ENCODE data around the gene CDC42BPG.

Gene CDC42BPG, protein sequence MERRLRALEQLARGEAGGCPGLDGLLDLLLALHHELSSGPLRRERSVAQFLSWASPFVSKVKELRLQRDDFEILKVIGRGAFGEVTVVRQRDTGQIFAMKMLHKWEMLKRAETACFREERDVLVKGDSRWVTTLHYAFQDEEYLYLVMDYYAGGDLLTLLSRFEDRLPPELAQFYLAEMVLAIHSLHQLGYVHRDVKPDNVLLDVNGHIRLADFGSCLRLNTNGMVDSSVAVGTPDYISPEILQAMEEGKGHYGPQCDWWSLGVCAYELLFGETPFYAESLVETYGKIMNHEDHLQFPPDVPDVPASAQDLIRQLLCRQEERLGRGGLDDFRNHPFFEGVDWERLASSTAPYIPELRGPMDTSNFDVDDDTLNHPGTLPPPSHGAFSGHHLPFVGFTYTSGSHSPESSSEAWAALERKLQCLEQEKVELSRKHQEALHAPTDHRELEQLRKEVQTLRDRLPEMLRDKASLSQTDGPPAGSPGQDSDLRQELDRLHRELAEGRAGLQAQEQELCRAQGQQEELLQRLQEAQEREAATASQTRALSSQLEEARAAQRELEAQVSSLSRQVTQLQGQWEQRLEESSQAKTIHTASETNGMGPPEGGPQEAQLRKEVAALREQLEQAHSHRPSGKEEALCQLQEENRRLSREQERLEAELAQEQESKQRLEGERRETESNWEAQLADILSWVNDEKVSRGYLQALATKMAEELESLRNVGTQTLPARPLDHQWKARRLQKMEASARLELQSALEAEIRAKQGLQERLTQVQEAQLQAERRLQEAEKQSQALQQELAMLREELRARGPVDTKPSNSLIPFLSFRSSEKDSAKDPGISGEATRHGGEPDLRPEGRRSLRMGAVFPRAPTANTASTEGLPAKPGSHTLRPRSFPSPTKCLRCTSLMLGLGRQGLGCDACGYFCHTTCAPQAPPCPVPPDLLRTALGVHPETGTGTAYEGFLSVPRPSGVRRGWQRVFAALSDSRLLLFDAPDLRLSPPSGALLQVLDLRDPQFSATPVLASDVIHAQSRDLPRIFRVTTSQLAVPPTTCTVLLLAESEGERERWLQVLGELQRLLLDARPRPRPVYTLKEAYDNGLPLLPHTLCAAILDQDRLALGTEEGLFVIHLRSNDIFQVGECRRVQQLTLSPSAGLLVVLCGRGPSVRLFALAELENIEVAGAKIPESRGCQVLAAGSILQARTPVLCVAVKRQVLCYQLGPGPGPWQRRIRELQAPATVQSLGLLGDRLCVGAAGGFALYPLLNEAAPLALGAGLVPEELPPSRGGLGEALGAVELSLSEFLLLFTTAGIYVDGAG (N-terminal part only)

GRCh38 chr11:64844330-64845128 is at the start of gene CDC42BPG:
Gene CDC42BPG (minus strand): TSS chr11:64844653. CDS start chr11:64844569, 84 bp downstream.
- DNase-seq = peak; percentile 91 to 96 (median 92)

- DNase-seq = no peak
Observed at GRCh38 chr11:64893194-64894069, 49.0 kb upstream of the CDC42BPG start.

GRCh38 chr11:64892838-64893193 is 48.4 kb upstream of the CDC42BPG start:
- no peak for DNase-seq

DNA sequence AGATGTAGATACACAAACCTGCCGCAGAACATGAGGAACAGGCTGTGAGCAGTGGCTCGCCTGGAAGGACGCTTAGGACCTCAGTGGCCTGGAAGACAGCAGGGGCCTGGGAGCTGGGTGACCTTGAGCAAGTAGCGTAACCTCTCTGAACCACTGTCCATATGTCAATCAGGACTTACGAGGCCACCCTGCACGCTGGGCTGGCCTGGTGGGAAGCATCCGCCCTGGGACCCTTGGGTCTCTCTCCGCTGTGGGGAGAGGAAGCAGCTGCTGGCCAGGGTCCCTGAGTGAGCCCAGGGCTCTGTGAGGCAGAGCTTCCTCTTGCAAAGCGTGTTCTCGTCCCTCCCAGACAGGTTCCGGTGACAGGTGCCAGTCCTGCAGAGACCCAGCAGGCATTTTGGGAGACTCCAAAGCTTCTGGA is 48.0 kb upstream of the CDC42BPG start:
- DNase-seq = no peak

DNA sequence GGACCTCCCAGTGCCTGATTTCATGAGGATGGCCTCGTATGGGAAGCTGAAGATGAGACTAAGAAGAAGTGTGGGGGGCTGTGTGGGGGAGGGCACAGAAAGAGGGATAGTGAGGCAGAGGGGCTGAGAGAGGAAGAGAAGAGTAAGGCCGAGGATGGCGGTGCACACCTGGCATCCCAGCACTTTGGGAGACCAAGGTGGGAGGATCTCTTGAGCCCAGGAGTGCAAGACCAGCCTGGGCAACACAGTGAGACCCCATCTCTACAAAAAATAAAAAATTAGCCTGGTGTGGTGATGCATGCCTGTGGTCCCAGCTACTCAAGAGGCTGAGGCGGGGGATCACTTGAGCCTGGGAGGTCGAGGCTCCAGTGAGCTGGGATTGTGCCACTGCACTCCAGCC is 47.4 kb upstream of the CDC42BPG start:
- DNase-seq = no peak

DNA sequence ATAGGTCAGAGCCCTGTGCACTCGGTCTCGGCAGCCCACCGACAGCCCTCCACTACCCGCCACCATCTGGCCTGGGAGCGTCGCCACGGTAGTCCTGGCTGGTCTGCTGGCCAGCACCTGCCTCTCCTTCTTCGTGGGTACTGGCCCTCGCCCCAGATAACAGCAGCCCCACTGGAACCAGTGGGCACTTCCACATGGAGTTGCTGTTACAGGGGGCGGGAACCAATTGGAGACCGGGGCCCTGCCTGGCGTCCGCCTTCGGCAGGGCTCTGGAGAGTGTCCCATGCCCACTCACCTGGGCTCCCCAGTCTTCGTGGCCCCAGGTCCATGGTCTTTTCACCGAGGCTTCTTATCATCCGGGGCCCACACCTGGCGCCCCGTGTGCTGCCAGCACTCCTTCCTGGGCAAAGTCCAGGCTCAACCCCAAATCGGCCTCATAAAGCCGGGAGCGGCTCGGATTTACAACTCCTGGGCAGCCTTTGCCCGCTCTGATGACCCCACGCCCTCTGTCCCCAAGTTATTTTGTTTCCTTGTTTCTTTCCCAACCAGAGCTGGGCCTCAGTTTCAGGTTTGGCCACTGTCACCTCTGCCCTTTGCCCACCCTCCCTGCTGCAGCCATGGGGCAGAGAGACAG is 46.9 kb upstream of the CDC42BPG start:
- DNase-seq = no peak

DNA sequence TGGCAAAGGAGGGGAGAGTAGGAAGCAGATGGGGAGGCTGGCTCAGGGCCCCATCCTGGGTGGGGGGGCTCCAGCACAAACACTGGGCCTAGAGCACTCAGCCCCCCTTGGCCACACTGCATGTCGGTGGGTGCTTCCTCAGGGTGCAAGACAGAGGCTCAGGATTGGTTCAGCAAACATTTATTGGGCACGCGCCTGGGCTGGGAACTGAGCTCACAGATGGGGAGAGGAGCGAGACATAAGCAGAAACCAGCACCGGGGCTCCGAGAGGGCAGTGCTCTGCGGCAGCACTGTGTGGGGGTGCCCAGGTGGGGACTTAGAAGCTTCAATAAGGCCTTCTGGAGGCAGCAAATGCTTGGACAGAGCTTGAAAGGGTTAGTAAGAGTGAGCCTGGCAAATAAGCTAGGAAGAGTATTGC is 46.1 kb upstream of the CDC42BPG start:
- no peak for DNase-seq

GRCh38 chr11:64888729-64889511 is 44.5 kb upstream of the CDC42BPG start:
- DNase-seq = no peak

DNA sequence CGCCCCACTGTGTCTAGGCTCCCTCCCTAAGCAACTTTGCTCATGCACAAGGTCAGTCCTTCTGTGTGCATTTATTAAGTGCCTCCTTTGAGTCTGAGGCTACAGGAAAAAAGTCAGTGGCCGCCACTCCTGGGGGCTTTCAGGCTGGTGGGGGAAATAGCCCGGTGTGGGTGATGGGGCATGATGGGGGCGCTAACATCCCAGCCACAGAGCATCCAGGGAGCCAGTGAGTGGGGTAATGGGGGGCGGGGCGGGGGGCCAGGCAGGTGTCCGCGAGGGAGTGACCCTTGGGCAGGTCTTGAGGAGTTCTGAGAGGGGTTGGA is 43.9 kb upstream of the CDC42BPG start:
- no peak for DNase-seq

DNA sequence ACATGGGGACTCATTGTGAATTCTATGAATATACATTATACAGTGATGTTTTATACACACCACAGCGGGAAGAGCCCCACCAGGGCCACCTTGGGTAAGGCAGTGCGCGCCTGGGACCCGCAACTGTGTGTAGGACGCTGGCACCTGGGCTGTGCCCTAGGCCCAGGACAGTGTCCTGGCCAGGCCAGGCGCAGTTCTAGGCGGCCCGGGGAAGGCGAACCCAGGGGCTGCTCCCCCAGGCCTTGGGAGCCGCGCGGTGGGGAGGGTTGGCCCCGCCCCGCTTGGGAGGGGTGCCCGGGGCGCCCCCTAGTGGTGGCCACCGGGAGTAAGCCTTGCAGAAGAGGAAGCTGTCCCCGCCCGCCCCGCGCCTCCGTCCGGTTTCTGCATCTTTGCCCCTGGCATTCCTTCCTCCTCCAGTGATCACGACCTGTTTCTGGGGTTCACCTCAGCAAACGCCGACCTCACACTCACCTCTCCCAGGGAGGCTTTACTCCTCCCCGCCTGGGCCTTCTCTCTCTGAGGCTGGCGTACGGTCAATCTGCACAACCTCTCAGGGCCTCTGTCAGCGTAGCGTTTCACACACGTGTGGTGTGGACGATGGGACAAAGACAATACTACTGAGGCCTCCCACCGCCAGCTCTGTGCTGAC is 43.4 kb upstream of the CDC42BPG start:
- DNase-seq = peak; percentile 43 to 58 (median 55)

DNA sequence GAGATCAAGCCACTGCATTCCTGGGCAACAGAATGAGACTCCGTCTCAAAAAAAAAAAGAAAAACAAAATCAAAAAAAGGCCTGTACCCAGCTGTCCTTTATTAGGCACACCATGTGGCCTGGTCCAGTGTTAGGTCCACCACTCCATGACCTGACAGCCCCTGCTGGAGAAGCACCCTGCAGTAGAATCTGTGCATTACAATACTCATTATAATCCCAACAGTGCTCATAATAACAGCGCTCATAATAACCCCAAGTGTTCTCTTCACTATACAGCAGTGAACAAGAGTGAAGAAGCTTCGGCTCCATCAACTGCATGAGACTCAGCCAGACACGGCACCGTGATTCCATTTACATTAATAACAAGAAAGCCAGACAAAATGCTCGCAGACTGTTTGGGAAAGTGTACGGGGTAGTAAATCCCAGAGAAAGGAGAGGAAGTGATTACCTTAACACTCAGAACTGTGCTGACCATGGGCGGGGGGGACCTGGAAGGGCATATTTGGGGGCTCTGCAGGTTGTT is 42.8 kb upstream of the CDC42BPG start:
- no peak for DNase-seq

- peak in 2 of 3 experiments; percentile 30 for DNase-seq
Observed at GRCh38 chr11:64885367-64886286, 41.2 kb upstream of the CDC42BPG start.

DNA sequence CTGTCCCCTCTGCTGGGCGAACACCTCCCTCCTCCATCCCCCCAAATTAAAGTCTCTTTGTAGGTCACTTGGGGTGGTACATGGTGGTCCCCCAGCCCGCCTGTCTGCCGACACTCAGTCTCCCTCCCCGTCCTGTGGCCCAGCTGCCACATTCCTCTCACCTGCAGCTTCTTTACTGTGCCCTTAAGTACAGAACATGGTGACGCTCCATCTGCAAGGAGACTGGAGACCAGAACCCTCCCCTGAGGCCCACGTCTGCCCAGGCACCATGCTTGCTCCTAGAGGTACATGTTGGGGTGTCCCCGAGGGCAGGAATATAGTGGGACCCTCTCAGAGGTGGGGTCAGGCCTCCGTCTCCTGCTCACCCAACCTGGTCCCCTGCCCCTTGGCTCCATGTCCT is 39.6 kb upstream of the CDC42BPG start:
- DNase-seq = no peak

- DNase-seq = no peak
Observed at GRCh38 chr11:64883575-64883974, 39.1 kb upstream of the CDC42BPG start.

DNA sequence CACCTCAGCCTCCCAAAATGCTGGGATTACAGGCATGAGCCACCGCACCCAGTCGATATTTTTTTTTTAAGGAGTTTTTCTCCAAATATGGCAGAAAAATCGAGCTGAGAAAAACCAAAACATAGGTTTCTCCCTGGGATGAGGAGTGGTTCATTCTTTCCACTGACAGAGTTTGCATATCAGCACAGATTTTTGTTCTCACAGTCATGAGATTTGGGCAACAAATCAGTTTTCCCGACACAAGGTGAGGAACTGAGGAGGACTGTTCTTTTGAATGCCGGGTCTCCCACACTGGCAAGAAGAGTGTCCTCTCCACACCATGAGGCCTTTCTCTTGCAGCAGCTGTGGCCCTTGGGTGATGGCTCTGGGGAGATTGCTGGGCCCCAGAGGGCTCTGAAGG is 37.8 kb upstream of the CDC42BPG start:
- DNase-seq = no peak

GRCh38 chr11:64881476-64881875 is 37.0 kb upstream of the CDC42BPG start:
- peak; percentile 47 to 76 (median 73) for DNase-seq

GRCh38 chr11:64880240-64881001 is 36.0 kb upstream of the CDC42BPG start:
- DNase-seq = peak in 1 of 3 experiments; percentile 10

Measured in NCI-H1417 (cell line).